Gastrocnemius medialis (tissue), 4 donors: ENCODE results near the gene SPATA12. TPM values are rescaled to one million over a fixed set of nuclear protein-coding genes. Genes with fewer than 3 reads are reported as not detected.

Experiments used
- ATAC-seq, 2 donors: fragments of 150-250 bp; one replicate each; pipeline ENCODE4 v1.9.1; 2016
- DNase-seq, 2 donors: peaks; one replicate each; pipeline ENCODE4 v3.0.0-alpha.2; 2019
- H3K27ac ChIP-seq, 4 donors: fragments of 200-600 bp; sonication (generic); 1 replicate in 1 of 4; 2 replicates in 3 of 4; pipeline ENCODE4 v1.5.1; 2016 to 2018; ENCODE audit warnings: mild to moderate bottlenecking in 2 of 4, moderate library complexity in 1 of 4
- H3K27me3 ChIP-seq, 3 donors: fragments of 200-600 bp; sonication (generic) in 2 of 3; 1 replicate in 1 of 3; 2 replicates in 2 of 3; pipeline versions ENCODE4 v1.5.1 to v1.6.0; 2016 to 2019; ENCODE audit warnings: mild to moderate bottlenecking in 1 of 3, moderate library complexity in 1 of 3
- H3K36me3 ChIP-seq, 2 donors: fragments of 200-600 bp; sonication (generic) in 1 of 2; one replicate each; pipeline ENCODE4 v1.5.1; 2017 to 2018
- H3K4me1 ChIP-seq, 2 donors: fragments of 200-600 bp; sonication (generic) in 1 of 2; one replicate each; pipeline ENCODE4 v1.5.1; 2016 to 2017; ENCODE audit warnings: mild to moderate bottlenecking in 2 of 2
- H3K4me3 ChIP-seq, 4 donors: fragments of 200-600 bp; sonication (generic) in 3 of 4; 1 replicate in 1 of 4; 2 replicates in 3 of 4; pipeline ENCODE4 v1.5.1; 2016 to 2019; ENCODE audit warnings: mild to moderate bottlenecking in 2 of 4
- H3K9me3 ChIP-seq, 3 donors: fragments of 200-600 bp; sonication (generic) in 2 of 3; 1 replicate in 1 of 3; 2 replicates in 2 of 3; pipeline ENCODE4 v1.5.1; 2016 to 2019
- POLR2A ChIP-seq, 2 donors: fragments of 450-650 bp; IDR thresholded peaks; one replicate each; pipeline ENCODE4 v1.6.1; 2017; ENCODE audit warnings: antibody characterized with exemption in 2 of 2, mild to moderate bottlenecking in 2 of 2, moderate library complexity in 2 of 2
- in situ Hi-C, 4 donors: fragments of 200-750 bp; cut with MboI; loops; one replicate each; pipeline versions ENCODE4 v1.15.0 to v1.8.0; 2017; ENCODE audit warnings: low sequenced_read_pairs in 4 of 4
- intact Hi-C: fragments of 100-400 bp; cut with DNase I; formaldehyde crosslinking; loops from one replicate; pipeline ENCODE4 v1.15.1; 2023; ENCODE audit warnings: low total_unique reads
- total RNA-seq, 4 donors: library from RNA; depleted of rRNA; stranded (reverse); fragments of >200 nt; gene quantifications; one replicate each; pipeline versions ENCODE4 v1.1.0 to v1.2.3, GENCODE V29; 2016
- TF ChIP-seq, protein P1 (sequence below), 5 experiments: fragments of 450-650 bp in 3 of 5; fragments of 200-600 bp in 2 of 5; sonication (generic) in 2 of 5; IDR thresholded peaks in 4 of 5; conservative IDR thresholded peaks in 1 of 5; 1 replicate in 4 of 5; 2 replicates in 1 of 5; pipeline ENCODE4 v1.5.1; 2016 to 2019; ENCODE audit warnings: antibody characterized with exemption in 5 of 5, mild to moderate bottlenecking in 3 of 5, moderate library complexity in 3 of 5

Gene SPATA12
- total RNA-seq, 4 donors from 2014 or later: not detected

DNA sequence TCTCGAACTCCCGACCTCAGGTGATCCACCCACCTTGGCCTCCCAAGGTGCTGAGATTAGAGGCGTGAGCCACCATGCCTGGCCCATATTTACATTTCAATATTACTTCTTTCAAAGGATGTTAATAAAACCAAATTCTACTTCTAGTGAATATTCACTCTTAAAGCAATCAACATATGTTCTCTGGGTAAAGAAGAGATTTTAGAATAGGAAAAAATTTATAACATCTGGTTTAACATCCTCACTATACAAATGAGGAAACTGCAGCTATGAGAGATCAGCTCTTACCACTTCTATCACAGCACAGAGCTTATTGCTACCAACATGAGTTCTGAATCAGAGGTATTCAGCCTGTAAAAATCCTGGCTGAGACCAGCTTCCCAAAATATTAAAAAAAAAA, 56.0 kb downstream of the SPATA12 start:
- no peak for DNase-seq
- in situ Hi-C loops (no loop called here), intact Hi-C loops (no loop called here)
- Histone ChIP-seq H3K36me3 (no peaks in the 10 kb centered on the region), H3K27ac (no peak overlapping the region), H3K27me3 (no peaks in the 10 kb centered on the region), H3K4me1 (no peaks in the 10 kb centered on the region), H3K4me3 (no peak overlapping the region), H3K9me3 (no peaks in the 10 kb centered on the region)
- ATAC-seq: no peak
- TF ChIP-seq, protein P1, sequence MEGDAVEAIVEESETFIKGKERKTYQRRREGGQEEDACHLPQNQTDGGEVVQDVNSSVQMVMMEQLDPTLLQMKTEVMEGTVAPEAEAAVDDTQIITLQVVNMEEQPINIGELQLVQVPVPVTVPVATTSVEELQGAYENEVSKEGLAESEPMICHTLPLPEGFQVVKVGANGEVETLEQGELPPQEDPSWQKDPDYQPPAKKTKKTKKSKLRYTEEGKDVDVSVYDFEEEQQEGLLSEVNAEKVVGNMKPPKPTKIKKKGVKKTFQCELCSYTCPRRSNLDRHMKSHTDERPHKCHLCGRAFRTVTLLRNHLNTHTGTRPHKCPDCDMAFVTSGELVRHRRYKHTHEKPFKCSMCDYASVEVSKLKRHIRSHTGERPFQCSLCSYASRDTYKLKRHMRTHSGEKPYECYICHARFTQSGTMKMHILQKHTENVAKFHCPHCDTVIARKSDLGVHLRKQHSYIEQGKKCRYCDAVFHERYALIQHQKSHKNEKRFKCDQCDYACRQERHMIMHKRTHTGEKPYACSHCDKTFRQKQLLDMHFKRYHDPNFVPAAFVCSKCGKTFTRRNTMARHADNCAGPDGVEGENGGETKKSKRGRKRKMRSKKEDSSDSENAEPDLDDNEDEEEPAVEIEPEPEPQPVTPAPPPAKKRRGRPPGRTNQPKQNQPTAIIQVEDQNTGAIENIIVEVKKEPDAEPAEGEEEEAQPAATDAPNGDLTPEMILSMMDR (IDR thresholded peaks at IDR 0.05 in 4 of 5, conservative IDR thresholded peaks at IDR 0.05 in 1 of 5): no peak
- TF ChIP-seq POLR2A (IDR thresholded peaks at IDR 0.05): no peak

DNA sequence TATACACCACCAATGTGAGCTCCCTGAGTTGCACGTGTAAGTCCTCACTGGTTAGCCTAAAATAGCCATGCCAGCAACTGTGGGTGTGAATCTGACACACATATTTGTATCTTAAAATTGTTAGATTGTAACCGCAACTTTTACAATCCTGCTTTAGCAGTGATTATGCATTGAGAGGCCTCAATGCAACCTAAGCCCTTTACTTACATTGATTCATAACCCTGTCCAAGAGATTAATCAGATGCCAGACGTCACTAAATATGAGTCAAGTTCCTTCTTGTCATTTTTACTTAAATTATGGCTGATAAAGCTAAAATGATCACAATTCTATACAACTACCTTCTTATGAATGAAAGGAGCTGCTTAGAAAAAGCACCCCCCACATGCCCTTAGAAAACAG, 57.8 kb downstream of the SPATA12 start:
- no peak for DNase-seq
- intact Hi-C loops: no loop called here
- Histone ChIP-seq H3K4me3 (no peak overlapping the region), H3K27ac (no peak overlapping the region), H3K4me1 (no peaks in the 10 kb centered on the region), H3K27me3 (no peaks in the 10 kb centered on the region), H3K9me3 (no peaks in the 10 kb centered on the region), H3K36me3 (no peaks in the 10 kb centered on the region)
- no peak for ATAC-seq
- in situ Hi-C loops: no loop called here
- no peak for TF ChIP-seq POLR2A (IDR thresholded peaks at IDR 0.05)
- TF ChIP-seq, protein P1 (IDR thresholded peaks at IDR 0.05 in 4 of 5, conservative IDR thresholded peaks at IDR 0.05 in 1 of 5): no peak

DNA sequence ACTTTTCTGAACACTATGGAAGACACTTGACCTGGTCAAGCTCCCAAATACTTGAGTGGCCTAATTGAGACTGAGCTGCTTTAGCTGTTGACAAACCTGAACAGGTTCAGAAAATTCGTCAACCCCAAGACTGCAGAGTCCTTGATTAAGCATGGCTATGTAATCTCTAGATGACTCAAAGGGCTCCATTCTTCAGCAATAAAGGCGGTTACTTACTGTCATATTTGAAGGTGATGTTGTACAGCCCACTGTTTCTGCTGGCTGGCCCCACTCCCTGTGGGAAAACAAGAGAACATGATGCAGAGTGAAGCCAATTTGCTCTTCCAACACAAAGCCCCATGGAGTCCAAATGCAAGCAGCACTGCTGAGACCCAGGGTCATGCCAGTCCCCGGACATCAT, 59.6 kb downstream of the SPATA12 start:
- in situ Hi-C loops: no loop called here
- H3K36me3 ChIP-seq: no peaks in the 10 kb centered on the region
- intact Hi-C loops: no loop called here
- no peak overlapping the region for H3K27ac ChIP-seq
- no peaks in the 10 kb centered on the region for H3K4me1 ChIP-seq
- no peak overlapping the region for H3K4me3 ChIP-seq
- DNase-seq (no peak), ATAC-seq (no peak)
- no peaks in the 10 kb centered on the region for H3K9me3 ChIP-seq
- no peaks in the 10 kb centered on the region for H3K27me3 ChIP-seq
- TF ChIP-seq POLR2A (IDR thresholded peaks at IDR 0.05): no peak
- TF ChIP-seq, protein P1 (IDR thresholded peaks at IDR 0.05 in 4 of 5, conservative IDR thresholded peaks at IDR 0.05 in 1 of 5): no peak

DNA sequence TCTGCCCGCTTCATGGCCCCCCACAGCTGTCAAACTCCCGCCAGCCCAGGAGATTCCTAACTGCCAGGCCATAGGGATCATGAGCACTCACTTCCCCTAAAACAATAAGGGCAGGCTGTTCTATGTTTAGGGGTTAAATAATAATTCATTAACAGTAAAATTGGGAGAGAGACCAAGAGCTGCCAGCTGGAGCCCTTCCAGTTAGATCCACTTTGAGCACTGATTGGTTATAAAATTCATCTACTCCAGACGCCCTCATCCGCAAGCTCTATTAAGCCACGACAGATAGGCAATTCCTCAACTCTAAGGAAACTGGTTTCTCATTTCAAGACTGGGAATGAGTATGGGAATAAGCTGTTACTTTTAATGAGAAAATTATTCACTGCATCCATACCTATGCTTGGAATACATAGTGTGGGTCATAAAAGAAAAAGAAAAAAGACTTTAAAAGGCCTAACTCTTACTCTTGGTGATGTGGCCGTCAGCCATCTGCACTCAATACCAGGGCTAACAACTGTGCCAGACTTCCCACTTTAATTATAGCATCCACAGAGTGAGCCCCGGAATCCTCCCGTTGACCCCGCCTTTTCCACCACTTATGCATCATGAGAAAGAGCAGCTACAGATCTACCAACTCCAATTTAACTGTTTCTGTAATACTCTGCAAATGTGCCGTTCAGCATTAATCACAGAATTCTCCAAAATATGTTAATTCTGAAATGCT, 60.1 kb downstream of the SPATA12 start:
- DNase-seq (no peak), ATAC-seq (no peak)
- intact Hi-C loops: no loop called here
- no peaks in the 10 kb centered on the region for H3K9me3 ChIP-seq
- H3K27me3 ChIP-seq: no peaks in the 10 kb centered on the region
- no peak overlapping the region for H3K27ac ChIP-seq
- in situ Hi-C loops: no loop called here
- no peak overlapping the region for H3K4me3 ChIP-seq
- no peaks in the 10 kb centered on the region for H3K36me3 ChIP-seq
- TF ChIP-seq, protein P1 (IDR thresholded peaks at IDR 0.05 in 4 of 5, conservative IDR thresholded peaks at IDR 0.05 in 1 of 5): no peak
- TF ChIP-seq POLR2A (IDR thresholded peaks at IDR 0.05): no peak
- no peaks in the 10 kb centered on the region for H3K4me1 ChIP-seq

Other genes starting within 250 kb of the SPATA12 start
- gene IL17RD, start 104.7 kb downstream of the SPATA12 start, total RNA-seq: 1 to 10 TPM in 2 of 4 donors, under 1 TPM in 2; 0.52 to 1.4 (median 0.90) TPM
- gene HESX1, start 139.3 kb downstream of the SPATA12 start, total RNA-seq: under 1 TPM in 1 of 4 donors, not detected in 3; 0.85 TPM
- 10 to 100 TPM; 50.9 to 76.5 (median 57.4) TPM for gene APPL1, start 167.1 kb downstream of the SPATA12 start, total RNA-seq
- gene ASB14, start 232.0 kb downstream of the SPATA12 start, total RNA-seq: 1 to 10 TPM; 1.9 to 3.4 (median 2.6) TPM